CD4-positive, alpha-beta T cell treated with Interleukin-2 at 100 ng/mL for 4 hours (primary cell): ENCODE data around the gene EIPR1.

Experiments
- DNase-seq: peaks from one replicate; pipeline ENCODE4 v3.0.0-alpha.2; 2020; ENCODE audit warnings: low spot score

The EIPR1 gene

DNA sequence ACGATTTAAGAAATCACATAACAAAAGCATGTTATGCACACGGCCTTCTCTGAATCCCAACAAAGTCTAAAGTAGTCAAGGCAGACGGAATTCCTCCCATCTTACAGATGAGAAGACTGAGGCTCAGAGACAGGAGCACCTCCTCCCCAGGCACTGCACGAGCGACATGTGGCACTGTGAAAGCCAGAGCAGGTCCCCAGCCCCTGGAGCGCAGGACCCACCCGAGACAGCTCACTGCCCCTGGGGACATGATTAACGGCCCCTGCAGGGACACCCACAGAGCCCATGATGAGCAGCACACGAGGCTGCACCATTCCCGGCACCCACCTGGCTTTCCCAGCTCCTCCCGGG lies 53.6 kb downstream of the EIPR1 start:
- DNase-seq: no peak

DNA sequence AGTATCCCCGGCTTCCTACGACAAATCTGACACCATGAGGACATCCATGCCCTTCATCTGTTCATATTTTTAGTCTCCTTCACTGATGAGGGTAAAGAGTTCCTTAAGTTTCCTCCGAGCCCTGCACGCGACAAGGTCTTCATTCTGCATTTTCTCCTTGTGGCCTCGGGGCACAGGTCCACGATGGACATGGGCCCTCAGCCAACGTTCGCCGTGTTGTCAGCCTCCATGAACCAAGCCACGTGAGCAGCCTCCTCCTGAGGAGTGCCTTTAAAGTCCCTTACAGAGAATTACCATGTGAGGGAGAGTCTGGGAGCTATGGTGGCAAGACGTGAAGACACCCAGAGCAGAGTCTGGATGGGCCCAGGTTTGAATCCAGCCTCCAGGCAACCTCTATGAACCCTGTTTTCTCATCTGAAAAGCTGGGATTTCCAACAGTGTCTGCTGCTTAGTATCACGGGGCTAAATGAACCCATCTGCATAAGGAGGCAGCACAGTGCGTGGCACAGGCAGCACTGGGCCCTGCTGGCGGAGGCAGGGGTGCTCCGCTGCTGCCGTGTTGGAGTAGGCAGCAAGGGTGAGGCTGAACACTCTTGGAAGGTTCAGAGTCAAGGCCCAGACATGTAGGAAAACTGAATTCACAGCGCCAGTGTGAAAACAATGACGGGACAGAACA lies 54.1 kb downstream of the EIPR1 start:
- no peak for DNase-seq

DNA sequence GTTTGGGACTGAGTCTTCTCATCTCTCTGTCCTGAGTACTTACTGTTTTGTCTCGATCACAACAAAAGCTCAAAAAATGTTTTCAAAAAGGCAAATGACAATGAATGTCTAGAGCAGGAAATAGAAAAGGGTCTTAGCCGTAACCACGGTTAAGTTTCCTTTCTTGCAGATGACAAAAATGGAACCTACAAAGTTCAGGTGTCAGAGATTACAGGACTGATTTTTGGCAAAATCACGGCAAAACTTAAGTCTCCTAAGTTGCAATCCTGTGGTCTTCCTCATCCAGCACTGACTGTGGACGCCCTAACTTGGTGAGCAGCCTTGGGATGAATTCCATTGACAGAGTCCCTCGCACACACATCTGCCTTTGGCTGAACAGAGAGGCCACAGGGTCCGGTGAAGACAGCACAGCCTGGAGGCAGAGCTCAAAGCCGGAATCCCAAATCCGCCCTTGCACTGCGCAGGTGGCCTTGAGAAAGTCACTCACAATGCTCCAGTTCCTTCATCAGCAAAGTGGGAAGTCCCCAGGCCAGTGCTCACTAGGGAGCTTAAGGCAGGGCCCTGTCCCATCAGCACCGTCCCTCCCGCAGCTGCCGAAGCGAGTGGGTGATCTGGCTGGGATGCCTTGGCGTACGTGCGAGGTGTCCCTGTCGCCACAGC lies 55.2 kb downstream of the EIPR1 start:
- DNase-seq: no peak

DNA sequence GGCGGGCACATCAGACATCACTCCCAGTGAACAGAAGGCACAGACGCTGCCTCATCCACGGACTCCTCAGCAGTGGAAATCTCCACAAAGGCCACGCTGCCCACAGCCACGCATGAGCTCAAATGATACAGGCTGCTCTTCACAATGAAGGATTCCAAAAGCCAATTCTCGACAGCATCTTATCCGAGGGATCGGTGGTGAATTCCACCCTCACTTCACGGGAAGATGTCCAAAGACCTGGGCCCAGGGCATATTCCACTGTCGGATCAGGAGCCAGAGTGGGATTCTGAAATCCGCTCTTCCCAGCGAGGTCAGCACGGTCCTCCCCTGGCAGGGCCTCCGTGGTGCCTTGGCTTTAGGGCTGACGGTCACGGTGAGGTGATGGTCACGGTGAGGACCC lies 55.8 kb downstream of the EIPR1 start:
- DNase-seq: no peak

DNA sequence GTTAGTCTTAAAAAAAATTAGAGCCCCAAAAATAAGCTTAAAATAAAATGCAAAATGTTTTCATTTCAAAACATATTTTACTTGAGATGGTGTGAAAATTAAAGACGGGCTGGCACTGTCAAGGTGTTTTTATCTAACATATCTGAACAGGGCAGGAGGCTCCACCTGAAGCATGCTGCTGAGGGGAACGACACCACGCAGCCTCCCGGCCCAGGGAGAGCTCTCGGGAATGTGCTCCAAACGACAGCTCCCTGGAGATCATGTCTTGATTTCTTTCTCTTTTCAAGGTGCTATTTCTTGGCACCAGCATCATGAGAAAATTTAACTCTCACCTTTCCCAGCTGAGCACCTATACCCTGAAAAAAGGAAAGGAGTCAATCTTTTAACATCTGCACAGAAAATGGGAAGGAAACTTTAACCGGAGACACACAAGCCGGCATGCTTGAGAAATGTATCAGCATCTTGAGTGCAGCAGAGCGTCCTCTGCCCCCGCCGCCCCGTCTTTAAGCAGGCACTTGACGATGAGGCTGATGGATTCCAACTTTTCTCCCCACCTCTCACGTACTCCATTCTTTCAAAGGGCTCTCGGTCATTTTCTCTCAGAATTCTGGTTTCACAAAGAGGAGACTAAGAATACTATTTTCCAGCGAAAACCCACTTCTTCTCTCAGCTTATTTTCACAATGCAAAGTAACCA lies 56.6 kb downstream of the EIPR1 start:
- DNase-seq: no peak

DNA sequence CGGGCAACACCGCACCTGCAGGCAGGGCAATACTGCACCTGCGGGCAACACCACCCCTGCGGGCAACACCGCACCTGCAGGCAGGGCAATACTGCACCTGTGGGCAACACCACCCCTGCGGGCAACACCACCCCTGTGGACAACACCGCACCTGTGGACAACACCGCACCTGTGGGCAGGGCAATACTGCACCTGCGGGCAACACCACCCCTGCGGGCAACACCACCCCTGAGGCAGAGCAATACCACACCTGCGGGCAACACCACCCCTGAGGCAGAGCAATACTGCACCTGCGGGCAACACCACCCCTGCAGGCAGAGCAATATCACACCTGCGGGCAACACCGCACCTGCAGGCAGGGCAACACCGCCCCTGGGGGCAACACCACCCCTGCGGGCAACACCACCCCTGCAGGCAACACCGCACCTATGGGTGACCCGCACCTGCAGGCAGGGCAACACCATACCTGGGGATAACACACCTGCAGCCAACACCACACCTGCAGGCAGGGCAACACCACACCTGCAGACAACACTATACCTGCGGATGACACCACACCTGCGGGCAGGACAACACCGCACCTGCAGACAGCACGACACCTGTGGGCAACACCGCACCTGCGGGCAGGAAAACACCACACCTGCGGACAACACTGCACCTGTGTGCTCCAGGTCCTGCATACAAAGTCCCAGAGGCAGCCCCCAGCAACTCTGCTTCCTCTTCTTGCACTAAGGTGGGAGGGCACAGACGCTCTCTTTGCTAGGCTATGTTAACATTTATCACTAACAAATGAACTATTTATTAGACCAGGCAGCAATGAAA lies 57.7 kb downstream of the EIPR1 start:
- DNase-seq: no peak

DNA sequence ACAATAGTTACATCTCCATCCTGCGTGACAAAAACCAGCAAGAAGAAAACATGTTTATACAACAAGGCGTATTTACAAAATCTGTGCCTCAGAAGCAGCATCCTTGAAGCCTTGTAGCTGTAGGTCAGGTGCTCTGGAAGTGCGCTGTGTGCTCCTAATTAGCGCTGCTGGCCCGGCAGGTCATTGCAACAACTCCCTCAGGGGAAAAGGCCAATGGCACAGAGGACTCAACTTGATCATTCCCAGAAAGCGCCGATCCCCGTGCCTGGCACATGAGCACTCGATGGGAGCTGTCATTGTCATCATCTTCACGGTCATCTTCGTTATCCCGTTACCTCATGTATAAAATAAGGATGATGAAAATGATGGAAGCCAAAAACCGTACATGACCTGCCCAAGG lies 58.5 kb downstream of the EIPR1 start:
- DNase-seq: no peak

DNA sequence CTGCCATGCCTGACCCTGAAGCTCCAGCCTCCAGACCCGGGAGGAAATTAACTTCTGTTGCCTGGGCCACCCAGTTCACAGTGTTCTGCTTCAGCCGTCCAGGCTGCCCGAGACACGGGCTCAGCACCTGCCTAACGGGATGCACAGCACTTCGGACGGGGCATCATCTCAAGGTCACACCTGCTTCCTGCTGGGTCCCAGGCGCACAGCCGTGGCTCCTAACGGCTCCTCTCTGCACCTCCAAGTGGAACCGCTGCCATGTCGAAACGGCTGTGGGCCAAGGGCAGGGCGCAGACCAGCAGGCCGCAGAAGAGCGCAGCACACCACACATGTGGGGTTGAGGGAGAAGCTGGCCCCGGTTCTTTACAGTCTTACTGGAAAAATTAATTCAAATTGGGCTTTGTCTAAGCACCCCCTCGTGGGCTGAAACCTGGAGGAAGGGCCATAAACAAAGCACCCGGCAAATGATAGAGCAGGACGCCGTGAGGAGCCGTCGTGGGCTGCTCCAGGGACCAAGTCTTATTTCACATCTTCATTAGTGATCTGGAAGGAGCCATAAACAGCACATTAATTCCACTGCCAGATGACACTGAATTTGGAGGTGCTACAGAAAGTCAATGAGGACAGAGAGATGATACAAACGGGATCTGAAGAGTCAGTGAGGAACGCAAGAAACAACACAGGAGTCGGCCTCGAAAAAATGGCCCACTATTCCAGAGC lies 59.6 kb downstream of the EIPR1 start:
- DNase-seq: no peak

DNA sequence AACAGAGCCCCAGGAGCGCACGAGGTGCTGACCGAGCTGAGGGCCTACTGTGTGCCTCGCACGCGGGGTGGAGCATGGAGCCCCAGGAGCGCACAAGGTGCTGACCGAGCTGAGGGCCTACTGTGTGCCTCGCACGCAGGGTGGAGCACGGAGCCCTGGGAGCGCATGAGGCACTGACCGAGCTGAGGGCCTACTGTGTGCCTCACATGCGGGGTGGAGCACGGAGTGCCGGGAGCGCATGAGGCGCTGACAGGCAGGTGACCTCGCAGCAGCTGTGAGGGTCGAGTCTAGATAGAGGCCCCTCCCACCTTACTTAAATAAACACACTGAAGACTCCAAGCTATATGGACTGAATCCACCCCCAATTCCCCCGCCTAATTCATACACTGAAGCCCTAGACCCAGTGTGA lies 60.3 kb downstream of the EIPR1 start:
- no peak for DNase-seq

DNA sequence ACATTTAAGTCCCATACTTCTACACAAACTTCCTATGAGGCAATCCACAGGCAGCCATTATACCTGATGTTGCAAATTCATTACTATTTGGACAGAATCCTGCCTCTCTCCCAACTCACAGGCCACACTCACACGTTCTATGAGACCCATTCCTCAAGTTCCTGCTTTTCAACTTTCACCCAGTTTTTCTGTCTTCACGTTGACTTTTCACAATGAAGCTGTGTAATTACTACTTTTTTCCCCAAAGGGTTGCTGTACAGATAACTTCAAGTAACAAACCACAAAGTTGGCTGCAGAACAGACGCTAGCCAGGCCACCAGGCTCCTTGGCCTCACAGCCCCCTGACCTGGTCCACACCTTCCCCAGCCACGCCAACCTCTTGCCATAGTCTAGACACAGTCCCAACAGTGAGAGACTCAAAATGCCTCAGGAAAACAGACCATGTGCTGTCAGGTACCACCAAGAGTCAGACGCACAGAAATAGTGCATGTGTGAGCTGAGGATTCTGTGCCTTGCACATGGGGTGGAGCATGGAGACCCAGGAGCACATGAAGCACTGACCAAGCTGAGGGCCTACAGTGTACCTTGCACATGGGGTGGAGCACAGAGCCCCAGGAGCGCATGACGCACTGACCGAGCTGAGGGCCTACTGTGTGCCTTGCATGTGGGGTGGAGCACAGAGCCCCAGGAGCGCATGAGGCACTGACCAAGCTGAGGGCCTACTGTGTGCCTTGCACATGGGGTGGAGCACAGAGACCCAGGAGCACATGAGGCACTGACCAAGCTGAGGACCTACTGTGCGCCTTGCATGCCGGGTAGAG lies 61.0 kb downstream of the EIPR1 start:
- DNase-seq: no peak

DNA sequence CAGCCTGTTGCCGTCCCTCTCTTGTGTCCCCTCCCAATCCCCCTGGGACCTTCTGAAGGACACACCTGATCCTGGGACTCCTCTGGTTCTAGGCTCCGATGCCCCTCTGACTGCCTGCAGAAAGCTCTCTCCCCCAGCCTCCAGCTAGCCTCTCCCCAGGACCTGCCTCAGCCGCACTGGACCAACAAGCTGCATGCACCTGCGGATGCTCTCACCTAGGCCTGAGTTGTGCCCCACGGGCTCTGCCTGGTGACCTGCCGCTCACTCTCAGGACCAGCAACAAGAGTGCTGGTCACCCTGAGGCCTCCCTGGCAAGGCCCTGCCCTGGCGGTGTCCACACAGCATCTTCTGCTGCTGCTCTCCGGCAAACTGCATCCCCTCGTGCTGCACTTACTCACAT lies 63.0 kb downstream of the EIPR1 start:
- no peak for DNase-seq

DNA sequence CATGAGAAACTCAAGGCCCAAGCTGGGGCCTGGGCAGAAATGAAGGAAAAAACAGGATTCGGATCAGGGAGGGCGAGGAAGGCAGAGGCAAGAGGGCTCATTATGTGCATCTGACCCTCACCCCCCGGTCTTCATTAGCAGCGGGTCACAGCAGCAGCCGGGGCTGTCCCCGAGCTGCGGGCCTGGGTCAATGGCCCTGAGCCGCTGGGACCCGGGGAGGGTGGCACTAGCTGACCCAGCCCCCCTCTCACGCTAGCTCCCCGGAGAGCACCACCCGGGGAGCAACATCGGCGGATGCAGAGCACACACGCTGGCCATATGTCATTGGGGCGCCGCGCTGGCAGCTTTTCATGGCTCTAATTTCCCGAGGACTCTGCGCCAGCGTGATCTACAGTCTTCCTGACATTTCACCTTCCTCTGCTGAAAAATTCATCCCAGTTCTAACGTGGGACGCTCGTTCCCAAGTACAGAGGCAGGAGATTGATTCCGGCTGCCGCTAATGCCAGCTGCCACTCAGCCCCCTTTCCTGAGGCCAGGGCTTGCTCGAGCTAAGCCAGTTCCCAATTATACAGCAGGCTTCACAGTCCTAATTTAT lies 63.7 kb downstream of the EIPR1 start:
- no peak for DNase-seq

DNA sequence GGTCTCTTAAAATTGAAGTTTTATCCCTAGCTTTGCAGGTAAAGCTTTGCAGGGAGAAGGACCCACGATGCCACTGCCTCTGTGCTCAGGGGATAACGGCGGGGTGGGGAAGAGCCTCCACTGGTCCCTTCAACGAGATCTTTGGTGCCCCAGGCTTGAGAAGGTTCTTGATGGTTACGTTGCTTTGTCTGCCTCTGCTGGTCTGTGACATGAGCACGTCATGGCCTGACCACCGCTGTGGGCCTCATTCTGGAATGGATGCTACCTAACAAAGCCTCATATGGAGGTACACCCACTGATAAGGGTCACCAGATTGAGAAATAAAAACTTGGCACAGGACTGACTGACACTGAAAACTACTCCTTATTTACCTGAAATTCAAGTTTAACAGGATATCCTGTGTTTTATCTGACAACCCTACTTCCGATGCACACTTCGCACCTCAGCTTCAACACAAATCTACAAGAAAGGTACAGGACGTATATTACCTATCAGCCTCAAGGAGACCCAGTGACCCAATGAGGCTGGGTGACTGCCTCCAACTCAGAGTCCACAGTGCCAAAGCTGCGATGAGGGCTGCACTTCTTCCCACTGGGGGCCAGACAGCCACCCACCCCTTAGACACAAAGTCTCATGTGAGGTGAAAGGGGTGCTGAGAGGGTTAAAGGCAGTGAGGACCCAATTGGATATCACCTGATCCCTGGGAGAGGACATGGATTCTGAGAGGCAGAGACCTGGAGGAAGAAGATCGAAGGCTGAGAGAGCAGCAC lies 64.9 kb downstream of the EIPR1 start:
- no peak for DNase-seq

DNA sequence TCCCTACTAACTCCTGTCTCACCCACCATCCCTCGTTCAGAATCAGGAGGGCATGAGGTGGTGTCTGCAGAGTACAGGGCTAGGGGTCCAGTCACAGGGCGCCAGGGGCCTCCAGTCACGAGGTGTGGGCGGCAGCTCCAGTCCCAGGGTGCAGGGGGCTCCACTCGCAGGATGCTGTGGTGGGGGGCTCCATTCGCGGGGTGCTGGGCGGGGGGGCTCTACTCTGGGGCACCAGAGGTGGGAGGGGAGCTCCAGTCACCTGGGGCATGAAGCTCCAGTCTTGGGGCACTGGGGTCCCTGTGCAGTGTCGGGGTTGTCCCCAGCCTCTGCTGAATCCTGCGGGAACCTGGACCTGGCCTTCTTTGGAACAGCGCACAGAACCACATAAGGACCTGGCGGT lies 66.0 kb downstream of the EIPR1 start:
- no peak for DNase-seq

DNA sequence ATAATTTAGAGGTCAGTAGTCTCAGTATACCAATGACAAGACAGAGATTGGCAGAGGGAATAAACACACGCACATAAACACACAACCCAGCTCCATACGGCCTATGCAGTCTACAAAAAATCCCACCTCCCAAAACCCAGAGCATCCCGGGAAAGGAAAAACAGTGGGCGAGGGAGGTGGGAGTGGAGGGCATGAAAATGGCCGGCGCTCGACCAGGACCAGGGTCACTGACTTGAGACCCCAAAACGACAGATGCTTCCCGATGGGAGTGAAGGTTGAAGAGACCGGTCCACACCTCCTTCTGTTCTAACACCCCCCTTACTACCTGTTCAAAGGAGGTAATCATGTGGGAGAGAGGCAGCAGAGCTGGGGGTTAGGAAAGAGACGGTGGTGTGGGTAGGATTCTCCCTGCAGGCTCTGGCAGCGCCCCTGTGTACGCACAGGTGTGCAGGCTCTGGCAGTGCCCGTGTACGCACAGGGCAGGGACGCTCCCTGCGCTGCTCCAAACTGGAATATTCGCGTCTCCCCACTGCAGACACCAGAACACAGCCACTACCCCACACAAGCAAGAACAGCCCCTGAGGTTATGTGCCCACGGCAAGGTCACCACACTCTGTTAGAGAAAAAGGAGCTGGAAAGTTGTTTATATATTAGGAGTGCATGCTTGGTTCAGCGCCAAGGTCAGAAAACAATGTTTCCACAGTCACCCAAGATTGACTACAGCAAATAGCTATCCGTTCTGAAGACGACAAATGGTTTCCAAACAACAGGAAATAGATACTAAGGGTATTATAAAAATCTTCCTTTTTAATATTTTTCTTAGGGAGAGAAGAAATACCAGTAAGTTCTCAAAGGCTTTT lies 67.9 kb downstream of the EIPR1 start:
- no peak for DNase-seq

DNA sequence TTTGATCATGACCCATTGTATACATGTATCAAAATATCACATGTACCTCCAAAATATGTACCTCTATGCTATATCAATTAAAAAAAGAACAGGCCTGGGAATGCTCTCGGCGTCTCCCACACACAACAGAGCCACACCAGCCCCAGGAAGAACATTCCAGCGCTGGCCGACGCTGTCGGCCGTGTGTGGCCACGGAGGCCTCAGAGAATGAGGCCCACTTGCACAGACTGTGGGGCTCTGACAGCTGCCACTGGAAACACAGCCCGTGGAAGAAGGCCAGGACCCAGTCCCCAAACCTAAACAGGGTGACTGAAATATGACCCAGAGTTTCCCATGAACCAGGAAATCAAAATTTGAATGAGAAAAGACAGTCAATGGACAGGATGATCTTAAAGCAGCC lies 69.7 kb downstream of the EIPR1 start:
- no peak for DNase-seq

DNA sequence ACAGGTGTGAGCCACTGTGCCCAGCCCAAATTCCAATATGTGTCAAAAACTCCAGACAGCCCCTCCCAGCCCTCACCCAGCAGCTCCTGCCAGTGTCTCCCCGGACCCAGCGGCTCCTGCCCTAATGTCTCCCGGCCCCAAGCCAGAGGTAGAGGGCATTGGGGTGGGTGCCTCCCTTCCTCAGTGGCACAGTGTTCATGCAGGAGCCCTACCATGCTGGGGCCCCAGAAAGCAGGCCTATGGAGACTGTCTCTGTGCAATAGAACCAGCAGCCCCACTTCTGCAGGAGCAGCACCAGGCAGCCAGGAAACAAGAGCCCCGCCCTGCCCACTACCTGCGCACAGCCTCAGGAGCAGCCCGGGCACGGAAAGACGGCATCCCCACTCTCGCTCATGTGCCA lies 70.4 kb downstream of the EIPR1 start:
- DNase-seq: no peak

DNA sequence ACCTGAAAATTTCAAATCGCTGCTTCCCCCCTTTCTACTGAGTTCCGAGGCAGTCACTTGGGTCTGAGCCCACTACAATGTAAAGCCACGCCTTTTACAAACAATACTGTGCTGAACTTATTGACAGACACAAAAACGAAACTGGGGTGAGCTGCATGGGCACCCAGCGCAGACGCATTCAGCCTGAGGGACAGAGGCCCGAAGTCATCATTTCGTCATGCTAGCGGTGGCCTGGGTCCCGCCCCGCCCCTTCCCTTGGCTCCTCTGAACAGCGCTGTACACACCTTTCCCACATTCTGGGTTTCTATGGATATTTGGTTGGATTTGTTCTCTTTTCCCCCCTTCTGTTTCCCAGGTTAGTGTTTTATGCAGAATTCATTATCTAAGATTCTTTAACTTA lies 71.7 kb downstream of the EIPR1 start:
- no peak for DNase-seq

DNA sequence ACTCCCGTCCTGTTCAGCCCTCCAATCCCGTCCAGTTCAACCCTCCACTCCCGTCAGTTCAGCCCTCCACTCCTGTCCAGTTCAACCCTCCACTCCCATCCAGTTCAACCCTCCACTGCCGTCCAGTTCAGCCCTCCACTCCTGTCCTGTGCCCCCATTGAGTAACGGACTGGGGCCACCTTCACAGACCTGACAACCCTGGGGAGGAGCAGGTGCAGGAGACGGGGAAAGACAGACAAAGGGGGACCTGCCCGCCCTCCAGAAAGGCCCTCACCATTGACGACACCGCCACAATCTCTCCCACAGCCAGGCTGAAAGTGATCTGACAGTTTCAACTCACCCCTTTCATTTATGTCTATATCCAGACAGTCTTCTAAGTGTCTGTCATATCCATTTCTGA lies 72.2 kb downstream of the EIPR1 start:
- DNase-seq: no peak
